ENCODE measurements around the gene SLC51A. TPM values are rescaled to one million over a fixed set of nuclear protein-coding genes. Genes with fewer than 3 reads are reported as not detected.

The SLC51A gene
- total and polyA plus RNA-seq, 2 of the 13 experiments (the other 11 are each of a cell fraction or from before 2014, with no cell fraction given), result 4.3 to 48.8 TPM

- BruUV-seq (replicated peaks), result no TSS peak
- Histone ChIP-seq H3K27ac (ENCODE audit: extremely low read length, insufficient read depth, low read length) (no peak overlapping the region), H3K9ac (ENCODE audit: insufficient read depth, low read depth, low read length) (no peak overlapping the region), H3K27me3 (ENCODE audit: control insufficient read depth in 1 of 2, insufficient read depth in 2 of 2, low read length in 2 of 2) (peaks cover 3 to 48% of the 10 kb centered on the region in 2 experiments; a peak in 4 of 5 replicates), H3K4me2 (ENCODE audit: low read depth, low read length) (peak overlapping the region; percentile 32; the same call in 1 of the 2 replicates), H3K9me3 (ENCODE audit: low read length) (no peaks in the 10 kb centered on the region), H2AFZ (ENCODE audit: low read length) (no peak overlapping the region), H3K79me2 (ENCODE audit: insufficient read depth, low read length) (no peaks in the 10 kb centered on the region), H3K36me3 (replicated peaks in 1 of 2; ENCODE audit: control insufficient read depth in 1 of 2, insufficient read depth in 2 of 2, low read length in 2 of 2) (no peaks in the 10 kb centered on the region), H3K4me3 (replicated peaks in 1 of 3; ENCODE audit: insufficient read depth in 1 of 3, low read depth in 2 of 3, low read length in 3 of 3) (peak overlapping the region in 1 of 3 experiments; percentile 27; a peak in 1 of 6 replicates), H3K4me1 (ENCODE audit: insufficient read depth, low read length) (peaks cover 69% of the 10 kb centered on the region), H4K20me1 (ENCODE audit: insufficient read depth, low read length) (no peaks in the 10 kb centered on the region)
- ChIA-PET POLR2A (no interaction called here), CTCF (ENCODE audit: low intra/inter-chr PET ratio, low total read pairs) (no interaction called here)
- DNase-seq (ENCODE audit: low spot score), result no peak
- no peak for FAIRE-seq
- in situ Hi-C loops (cut with HindIII; ENCODE audit: extremely low pct_ligation_motif_present, low pct_unique_long_range_greater_than_20kb) (loop anchor here (5.0 kb wide), 1 partner anchor 172 kb away; no protein-coding TSS in a partner anchor), intact Hi-C loops (cut with micrococcal nuclease; ENCODE audit: unreplicated experiment) (no loop called here)
- WGBS (ENCODE audit: low lambda C conversion rate), result 7% methylated on average over 2 of the region's 13 CpGs
- TF ChIP-seq ZSCAN25 (CRISPR knock-in tag; IDR thresholded peaks at IDR 0.05) (peak; percentile 51; the same call in 1 of the 2 replicates), HIC2 (CRISPR knock-in tag; IDR thresholded peaks at IDR 0.05; ENCODE audit: low read depth) (peak; percentile 37; the same call in 1 of the 2 replicates), EEA1 (CRISPR knock-in tag; IDR thresholded peaks at IDR 0.05; ENCODE audit: borderline replicate concordance) (no peak)
- ATAC-seq, result peak; percentile 4
Measured at GRCh38 chr3:196193736-196194541, 22.4 kb upstream of the SLC51A start.

- no TSS peak for BruUV-seq (replicated peaks)
- FAIRE-seq (no peak), ATAC-seq (no peak), DNase-seq (ENCODE audit: low spot score) (no peak)
- H4K20me1 ChIP-seq (ENCODE audit: insufficient read depth, low read length), result no peaks in the 10 kb centered on the region
- H3K27ac ChIP-seq (ENCODE audit: extremely low read length, insufficient read depth, low read length), result no peak overlapping the region
- 74% methylated on average over 3 of the region's 5 CpGs for WGBS (ENCODE audit: low lambda C conversion rate)
- peak overlapping the region; percentile 32; the same call in 1 of the 2 replicates for H3K4me2 ChIP-seq (ENCODE audit: low read depth, low read length)
- H3K4me1 ChIP-seq (ENCODE audit: insufficient read depth, low read length), result peaks cover 69% of the 10 kb centered on the region
- no peaks in the 10 kb centered on the region for H3K36me3 ChIP-seq (replicated peaks in 1 of 2; ENCODE audit: control insufficient read depth in 1 of 2, insufficient read depth in 2 of 2, low read length in 2 of 2)
- peaks cover 3 to 53% of the 10 kb centered on the region in 2 experiments; a peak in 4 of 5 replicates for H3K27me3 ChIP-seq (ENCODE audit: control insufficient read depth in 1 of 2, insufficient read depth in 2 of 2, low read length in 2 of 2)
- H3K9me3 ChIP-seq (ENCODE audit: low read length), result no peaks in the 10 kb centered on the region
- H3K79me2 ChIP-seq (ENCODE audit: insufficient read depth, low read length), result no peaks in the 10 kb centered on the region
- H3K9ac ChIP-seq (ENCODE audit: insufficient read depth, low read depth, low read length), result no peak overlapping the region
- ChIA-PET CTCF (ENCODE audit: low intra/inter-chr PET ratio, low total read pairs) (no interaction called here), POLR2A (no interaction called here)
- intact Hi-C loops (cut with micrococcal nuclease; ENCODE audit: unreplicated experiment) (no loop called here), in situ Hi-C loops (cut with HindIII; ENCODE audit: extremely low pct_ligation_motif_present, low pct_unique_long_range_greater_than_20kb) (loop anchor here (5.0 kb wide), 1 partner anchor 172 kb away; no protein-coding TSS in a partner anchor)
- H3K4me3 ChIP-seq (replicated peaks in 1 of 3; ENCODE audit: insufficient read depth in 1 of 3, low read depth in 2 of 3, low read length in 3 of 3), result peak overlapping the region in 1 of 3 experiments; percentile 27; a peak in 1 of 6 replicates
- H2AFZ ChIP-seq (ENCODE audit: low read length), result no peak overlapping the region
- no peak for TF ChIP-seq ZNF329 (CRISPR knock-in tag; IDR thresholded peaks at IDR 0.05; ENCODE audit: low read depth)
- no peak for TF ChIP-seq JUND (CRISPR knock-in tag; IDR thresholded peaks at IDR 0.05)
- no peak for TF ChIP-seq GZF1 (CRISPR knock-in tag; IDR thresholded peaks at IDR 0.05)
- TF ChIP-seq POLR2AphosphoS5 (IDR thresholded peaks at IDR 0.05; ENCODE audit: low read depth, low read length), result no peak
- TF ChIP-seq ZNF790 (CRISPR knock-in tag; IDR thresholded peaks at IDR 0.05; ENCODE audit: borderline replicate concordance), result no peak
- TF ChIP-seq ZNF251 (CRISPR knock-in tag; IDR thresholded peaks at IDR 0.05), result no peak
- TF ChIP-seq ZKSCAN8 (CRISPR knock-in tag; IDR thresholded peaks at IDR 0.05; ENCODE audit: borderline replicate concordance), result no peak
- TF ChIP-seq ZNF350 (CRISPR knock-in tag; IDR thresholded peaks at IDR 0.05; ENCODE audit: borderline replicate concordance, low read depth), result no peak
- no peak for TF ChIP-seq ZNF749 (CRISPR knock-in tag; IDR thresholded peaks at IDR 0.05; ENCODE audit: borderline replicate concordance)
- TF ChIP-seq HOXA3 (CRISPR knock-in tag; IDR thresholded peaks at IDR 0.05), result no peak
- TF ChIP-seq SUZ12 (IDR thresholded peaks at IDR 0.05; ENCODE audit: low read depth, low read length), result no peak
- no peak for TF ChIP-seq ZNF513 (CRISPR knock-in tag; conservative IDR thresholded peaks at IDR 0.05)
Measured at GRCh38 chr3:196194542-196194915, 21.8 kb upstream of the SLC51A start.
